ENCODE data around the gene BNC1.
A peak's percentile ranks its signal among the peaks of the same experiment; 100 is the strongest.

The BNC1 gene, protein sequence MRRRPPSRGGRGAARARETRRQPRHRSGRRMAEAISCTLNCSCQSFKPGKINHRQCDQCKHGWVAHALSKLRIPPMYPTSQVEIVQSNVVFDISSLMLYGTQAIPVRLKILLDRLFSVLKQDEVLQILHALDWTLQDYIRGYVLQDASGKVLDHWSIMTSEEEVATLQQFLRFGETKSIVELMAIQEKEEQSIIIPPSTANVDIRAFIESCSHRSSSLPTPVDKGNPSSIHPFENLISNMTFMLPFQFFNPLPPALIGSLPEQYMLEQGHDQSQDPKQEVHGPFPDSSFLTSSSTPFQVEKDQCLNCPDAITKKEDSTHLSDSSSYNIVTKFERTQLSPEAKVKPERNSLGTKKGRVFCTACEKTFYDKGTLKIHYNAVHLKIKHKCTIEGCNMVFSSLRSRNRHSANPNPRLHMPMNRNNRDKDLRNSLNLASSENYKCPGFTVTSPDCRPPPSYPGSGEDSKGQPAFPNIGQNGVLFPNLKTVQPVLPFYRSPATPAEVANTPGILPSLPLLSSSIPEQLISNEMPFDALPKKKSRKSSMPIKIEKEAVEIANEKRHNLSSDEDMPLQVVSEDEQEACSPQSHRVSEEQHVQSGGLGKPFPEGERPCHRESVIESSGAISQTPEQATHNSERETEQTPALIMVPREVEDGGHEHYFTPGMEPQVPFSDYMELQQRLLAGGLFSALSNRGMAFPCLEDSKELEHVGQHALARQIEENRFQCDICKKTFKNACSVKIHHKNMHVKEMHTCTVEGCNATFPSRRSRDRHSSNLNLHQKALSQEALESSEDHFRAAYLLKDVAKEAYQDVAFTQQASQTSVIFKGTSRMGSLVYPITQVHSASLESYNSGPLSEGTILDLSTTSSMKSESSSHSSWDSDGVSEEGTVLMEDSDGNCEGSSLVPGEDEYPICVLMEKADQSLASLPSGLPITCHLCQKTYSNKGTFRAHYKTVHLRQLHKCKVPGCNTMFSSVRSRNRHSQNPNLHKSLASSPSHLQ

DNA sequence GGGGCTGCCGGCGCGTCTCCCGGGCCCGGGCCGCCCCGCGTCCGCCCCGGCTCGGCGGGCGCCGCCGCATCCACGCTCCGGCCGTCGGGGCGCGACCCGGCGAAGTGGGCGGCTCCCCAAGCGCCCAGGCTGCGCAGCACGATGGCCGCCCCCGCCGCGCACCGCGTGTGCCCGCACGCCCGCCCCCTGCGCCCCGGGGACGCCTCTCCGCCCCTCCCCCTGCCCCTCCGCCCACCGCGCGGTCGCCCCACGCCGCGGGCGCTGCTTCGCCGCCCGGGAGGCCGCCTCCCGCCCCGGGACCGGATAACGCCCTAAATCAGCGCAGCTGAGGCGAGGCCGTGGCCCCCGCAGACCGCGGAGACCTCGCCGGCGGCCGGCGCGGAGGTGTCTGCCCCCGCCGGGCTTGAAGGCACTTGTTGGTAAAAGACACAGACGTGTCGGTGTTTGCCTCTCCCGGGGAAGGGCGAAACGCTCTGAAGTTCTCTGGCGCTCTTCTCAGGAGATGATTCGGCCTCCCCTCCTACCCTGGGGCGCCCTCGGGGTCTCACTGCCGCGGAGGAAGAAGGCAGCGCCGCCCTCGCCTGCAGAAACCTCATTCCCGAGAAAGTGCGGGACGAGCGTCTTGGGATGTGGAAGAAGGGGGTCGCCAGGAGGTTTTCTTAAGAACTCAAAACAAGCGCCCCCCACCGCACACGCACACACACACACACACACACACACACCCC, at the start of gene BNC1:
Gene BNC1 (minus strand): TSS at position 106 of the 725 bp plus-strand sequence. CDS start 36 bp downstream, at position 70.
- no peak for DNase-seq

DNA sequence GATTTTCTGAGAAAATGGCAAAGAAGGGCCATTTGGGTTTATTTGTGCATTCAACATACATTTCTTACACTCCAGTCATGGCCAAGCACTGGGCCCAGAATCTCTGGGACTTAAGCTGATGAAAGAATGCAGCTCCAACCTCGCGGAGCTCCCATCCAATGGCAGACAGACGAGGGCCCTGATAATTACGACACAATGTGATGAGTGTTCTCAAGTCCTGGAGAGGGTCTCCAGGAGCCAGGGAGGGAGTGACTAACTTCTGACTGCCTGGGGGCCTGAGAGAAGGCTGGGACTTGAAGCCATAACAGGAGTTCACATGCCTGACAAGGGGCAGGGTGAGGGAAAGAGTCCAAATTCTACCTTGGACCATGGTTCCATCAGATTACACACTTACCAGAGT, 42.6 kb upstream of the BNC1 start:
- no peak for DNase-seq

DNA sequence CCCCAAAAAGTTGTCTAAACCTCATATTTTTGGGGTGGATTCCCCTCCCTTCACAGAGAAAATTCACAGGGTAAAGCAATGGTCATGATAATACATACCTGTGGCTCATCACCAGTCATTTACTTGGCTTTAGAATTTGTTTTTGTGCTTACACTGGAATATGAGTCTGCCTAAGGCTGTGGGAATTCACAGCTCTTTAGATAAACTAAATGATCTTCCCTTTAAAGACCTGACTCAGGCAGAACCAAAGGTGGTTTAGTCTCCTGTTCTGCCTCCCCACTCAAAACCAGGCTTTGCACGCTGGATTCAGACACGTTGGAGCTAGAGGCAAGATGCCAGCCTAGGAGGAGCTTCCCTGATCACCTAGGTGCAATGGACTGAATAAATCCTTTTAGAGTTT, 40.3 kb upstream of the BNC1 start:
- DNase-seq: no peak

DNA sequence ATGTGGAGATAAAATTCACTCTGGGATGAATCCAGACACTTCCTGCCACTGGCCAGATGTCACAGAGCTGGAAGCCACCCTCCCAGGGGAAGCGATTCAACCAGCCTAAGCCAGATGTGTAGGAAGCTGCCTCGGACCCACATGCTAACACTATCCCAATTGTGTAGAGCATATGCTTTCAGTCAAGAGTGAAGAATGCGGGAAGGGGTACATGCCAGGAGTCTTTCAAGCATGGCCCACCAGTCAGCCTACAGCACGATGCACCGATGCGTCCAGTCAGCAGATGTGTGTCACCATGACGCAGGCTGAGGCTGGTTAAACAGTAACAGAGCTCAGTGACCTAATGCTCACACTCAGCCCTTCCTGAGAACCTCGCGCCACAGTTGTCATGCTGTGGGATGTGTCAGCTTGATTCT, 38.8 kb upstream of the BNC1 start:
- no peak for DNase-seq

DNA sequence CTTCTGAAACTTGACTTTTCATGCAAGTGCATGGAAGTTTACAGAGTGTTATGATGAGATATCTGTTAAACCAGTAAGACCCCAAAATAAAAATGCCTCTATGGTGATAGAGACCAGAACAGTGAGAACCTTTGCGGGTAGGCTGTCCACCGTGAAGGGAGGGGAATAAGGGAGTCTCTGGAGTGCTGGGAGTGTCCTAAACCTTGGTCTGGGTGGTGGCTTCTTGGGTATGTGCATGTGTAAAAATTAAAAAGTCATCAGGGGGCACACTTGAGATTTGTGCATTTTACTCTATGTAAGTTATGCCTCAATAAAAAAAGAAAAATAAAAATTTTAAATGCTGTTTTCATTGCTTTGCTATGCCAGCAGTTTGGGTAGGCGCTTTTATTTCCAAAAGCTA, 38.2 kb upstream of the BNC1 start:
- DNase-seq: no peak

DNA sequence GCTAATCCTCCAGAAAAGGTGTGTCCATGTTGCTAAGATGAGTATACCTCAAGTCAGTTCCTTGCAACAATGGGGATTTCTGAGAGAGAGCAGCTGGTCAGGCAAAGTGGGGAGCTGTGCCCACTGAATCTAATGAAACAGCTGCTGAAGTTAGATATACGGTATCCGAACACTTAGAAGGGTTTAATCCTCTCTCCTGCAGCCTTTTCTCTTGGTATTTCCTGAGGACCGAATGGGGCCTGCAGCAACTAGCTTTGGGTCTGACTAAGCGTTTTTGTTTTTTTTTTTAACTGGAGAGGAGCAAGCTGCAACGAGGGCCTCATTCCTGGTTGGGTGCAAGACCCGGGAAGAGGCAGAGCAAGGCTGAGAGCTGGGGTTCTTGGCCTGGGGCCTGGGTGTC, 37.6 kb upstream of the BNC1 start:
- no peak for DNase-seq

DNA sequence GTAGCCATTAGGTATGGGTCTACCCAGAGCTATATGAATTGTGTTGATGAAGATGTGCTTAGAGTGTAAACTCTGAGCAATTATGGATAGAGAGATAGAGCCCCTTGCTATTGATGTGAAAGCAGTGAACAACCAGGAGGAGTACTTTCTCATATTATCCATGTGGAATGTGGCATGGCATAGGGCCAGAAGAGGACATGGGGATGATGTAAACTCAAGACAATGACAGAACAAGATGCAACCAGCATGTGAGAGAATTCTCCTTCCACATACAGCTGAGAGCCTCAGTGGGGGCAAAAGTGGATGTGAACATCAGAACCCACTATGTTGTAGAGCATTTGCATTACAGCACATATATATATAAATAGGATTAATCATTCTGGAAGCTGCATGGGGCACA, 36.4 kb upstream of the BNC1 start:
- DNase-seq: no peak

DNA sequence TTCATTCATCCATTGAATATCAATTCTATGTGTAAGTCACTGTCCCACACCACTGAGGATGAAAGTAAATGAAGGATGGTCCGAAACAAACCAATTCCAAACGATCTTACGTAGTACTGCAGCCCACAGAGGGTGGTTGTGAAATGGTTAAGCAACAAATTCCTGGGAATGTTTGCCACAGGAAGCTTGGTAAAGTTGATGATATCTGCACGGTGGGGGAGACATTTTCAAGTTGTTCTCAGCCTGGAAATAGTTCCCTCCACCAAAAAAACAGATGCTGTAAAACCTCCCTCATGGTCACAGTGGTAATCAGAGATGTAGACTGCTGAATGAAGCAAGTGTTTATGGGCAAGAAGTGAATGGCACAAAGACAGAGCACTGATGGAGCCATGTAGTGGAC, 35.9 kb upstream of the BNC1 start:
- DNase-seq: no peak

DNA sequence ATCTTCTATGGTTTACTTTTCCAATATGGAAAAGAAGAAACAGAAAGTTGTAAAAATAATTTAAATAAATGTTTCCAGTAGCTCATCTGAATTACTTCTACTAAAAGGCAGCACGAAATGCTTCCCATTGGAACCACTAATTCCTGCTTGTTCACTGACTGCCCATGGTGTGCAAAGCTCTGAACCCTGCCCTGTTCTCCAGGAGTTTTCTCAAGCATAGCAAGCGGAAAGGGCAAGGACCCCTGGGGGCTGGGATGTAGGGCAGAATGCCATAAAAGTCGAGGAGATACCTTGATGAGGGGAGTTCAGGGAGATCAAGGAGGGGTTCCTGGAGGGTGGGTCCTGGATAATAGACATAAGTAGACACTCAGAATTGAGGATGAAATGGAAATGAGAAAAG, 35.3 kb upstream of the BNC1 start:
- no peak for DNase-seq

DNA sequence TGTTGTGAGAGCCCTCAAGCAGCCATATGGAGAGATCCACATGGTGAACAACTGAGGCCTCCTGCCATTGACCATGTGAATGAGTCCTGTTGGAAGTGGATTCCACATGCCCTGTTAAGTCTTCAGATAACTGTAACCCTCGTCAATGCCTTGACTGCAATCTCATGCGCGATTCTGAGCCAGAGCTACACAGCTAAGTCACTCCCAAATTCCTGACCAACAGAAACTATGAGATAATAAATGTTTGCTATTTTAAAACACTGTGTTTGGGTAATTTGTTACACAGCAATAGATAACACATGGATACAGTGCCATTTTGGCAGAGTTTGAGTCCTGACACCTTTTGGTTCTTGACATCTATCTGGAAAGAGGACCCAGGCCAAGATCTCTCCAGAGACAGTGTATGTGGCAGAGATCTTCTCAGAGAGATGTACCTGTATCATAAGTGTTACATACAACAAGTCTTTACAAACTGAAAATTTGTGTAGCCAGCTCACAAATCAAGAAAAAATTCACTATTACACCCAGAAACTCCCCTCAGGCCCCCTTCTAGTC, 34.5 kb upstream of the BNC1 start:
- no peak for DNase-seq

DNA sequence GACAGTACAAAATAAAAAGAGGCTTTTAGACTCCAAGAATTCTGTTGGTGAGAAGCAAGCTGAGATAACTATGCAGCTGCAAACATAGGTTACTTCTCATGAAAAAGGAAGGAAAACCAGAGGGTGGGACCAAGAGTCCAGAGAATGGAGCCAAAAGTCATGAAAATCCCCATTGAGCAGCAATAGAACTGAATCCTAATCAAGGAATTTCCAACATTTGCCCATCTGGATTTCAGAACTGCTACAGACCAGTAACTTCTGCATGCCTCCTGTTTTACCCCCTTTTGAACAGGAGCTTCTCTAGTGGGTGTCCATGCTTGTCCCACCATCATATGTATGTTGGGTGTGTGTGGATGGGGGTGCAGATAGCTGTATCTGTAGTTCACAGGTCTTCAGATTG, 33.6 kb upstream of the BNC1 start:
- no peak for DNase-seq

DNA sequence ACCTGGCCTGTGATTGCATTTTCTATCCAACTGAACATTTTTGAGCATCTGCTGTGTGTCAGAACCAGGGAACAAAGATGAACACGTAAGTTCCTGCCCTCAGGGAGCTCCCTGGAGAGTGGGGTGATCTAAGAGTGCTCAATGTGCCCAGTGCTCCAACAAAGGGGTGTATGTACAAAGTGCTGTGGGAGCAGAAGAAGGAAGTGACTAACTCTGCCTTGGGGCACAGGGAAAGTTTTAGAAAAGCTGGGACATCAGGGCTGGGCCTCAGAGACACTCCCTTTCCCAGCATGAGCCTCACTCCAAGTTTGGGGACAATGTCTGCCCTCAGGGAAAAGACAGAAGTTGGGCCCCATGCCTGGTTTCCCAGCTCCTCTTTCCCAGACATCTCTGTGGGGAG, 27.6 kb upstream of the BNC1 start:
- DNase-seq: no peak

DNA sequence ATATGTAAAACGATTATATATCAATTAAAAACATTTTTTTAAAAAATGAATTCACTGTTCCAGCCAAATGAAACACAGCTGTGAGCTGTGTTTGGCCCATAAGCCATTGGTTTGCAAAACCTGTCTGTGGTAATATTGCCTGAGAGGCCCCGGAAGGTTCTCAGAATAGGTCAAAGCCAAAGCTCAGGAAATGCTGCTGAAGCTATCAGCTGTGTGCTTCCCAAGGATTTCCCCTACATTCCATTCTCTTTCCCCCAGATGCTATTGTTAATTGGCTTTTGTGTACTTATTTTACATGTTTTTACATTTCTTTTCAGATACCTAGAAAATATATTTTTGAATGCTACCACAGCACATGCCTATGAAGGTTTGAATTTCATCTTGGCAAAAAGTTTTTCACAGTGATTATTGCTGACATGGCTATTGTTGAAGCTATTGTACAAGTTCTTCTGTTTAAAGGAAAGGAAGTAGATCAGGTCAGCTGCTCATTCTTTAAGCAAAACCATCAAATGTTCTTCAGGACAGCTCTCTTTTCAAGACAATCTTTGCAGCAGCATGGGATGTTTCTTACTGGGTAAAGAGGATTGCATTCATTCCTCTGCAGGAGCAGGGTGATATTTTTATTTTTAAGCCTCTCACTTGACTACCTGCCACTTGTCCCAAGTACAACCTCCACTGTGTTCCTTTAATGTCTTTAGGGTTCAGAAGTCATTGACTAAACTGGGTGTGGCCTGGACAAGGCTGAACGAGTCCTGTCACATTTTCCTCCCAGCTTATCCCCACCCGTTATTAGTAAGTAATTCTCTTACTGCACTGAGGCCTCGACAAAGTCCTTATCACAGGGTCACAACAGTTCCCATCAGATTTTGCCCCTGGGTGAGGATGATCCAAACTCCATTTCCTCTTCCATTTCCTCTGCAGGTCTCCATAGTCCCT, 26.3 kb upstream of the BNC1 start:
- no peak for DNase-seq

DNA sequence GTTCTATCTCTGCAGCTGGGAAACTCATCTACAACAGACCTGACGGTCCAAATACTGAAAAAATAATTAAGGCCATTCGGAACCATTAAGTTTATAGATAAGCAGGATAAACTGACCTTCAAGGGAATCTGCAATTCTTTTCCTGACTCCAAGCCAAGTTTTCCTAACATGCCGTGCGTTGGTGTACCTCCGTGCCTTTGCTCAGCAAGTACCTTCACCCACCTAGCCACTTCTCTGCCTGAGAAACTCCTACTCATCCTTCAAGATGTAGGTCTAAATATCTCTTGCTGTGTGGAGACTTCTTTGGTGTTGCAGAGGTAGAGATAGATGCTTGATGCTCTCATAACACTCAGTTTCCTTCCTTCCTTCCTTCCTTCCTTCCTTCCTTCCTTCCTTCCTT, 24.2 kb upstream of the BNC1 start:
- no peak for DNase-seq

DNA sequence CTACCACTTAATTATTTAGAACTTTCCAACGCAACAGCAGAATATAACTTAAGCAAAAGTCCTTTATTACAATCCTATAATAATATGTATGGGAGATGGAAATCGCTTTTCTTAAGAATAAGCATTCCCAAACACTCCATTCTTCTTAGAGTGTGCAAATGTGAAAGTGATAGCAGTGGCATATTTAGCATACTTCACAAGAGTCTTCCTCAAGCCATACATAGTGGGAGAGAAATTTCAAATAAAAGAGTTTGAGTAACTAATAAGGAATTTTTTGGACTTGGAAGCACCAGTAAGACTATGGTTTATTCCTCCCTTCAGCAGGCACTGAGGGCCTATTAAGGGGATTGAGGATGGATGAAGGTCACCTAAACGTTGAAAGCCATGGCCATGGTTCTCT, 22.1 kb upstream of the BNC1 start:
- no peak for DNase-seq

DNA sequence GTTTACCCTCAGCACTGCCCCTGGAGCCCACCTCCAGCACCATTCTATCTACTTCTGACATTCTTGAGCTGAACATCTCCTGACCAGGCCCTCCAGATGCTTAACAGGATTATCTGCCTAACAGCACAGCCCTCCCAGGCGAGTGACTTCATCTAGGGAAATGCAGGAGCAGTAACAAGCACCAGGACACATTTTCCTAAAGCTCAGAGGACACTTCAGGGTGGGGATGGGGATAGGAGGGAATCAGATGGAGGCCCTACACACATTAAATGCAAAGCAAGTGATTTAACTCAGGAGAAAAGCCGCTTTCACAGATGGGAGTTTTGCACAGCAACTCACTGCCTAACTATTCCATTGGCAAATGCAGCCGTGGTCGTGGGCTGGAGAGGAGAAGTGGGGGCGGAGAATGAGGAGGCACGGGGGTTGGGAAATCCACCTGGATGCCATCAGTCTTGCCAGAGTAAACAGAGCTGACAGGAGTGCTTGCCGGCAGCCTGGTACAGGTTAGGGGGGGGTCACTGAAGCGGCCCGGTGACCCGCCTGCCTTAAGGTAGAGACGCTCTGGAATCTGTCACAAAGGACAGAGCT, 21.3 kb upstream of the BNC1 start:
- peak; percentile 59 for DNase-seq

DNA sequence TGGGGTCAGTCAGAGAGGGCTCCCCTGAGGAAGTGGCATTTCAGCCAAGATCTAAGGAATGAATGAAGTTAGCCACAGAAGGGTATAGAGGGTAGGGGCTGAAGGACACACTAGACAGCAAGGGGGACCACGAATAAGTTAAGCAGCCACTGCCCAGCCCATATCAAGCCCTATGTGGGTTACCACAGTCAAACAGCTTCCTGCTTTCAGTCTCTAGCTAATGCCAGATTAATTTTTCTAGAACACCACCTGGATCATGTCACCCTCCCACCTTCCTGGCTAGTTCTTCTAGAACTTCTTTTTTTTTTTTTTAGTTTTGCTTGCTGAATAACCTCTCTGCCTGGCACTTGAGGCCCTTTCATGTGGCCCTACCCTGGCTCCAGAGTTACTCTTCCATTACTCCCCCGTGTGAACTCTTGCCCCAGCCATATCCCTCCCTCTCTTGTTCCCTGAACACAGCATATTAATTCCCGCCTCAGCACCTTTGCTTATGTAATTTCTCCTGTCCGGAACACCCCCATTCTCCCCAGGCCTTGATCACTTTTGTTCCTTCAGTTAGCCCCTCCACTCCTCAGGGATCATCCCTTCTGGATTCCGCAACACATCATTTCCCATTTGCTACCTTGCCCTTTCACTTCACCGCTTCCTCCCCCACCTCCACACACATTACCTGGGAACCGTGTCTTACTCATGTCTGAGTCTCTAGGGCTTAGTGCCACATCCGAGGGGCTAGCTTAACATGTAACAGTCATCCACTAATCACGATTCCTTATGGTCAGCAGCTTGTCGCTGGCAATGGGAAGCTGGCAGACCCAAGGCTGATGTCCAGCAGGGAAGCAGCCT, 20.6 kb upstream of the BNC1 start:
- no peak for DNase-seq

DNA sequence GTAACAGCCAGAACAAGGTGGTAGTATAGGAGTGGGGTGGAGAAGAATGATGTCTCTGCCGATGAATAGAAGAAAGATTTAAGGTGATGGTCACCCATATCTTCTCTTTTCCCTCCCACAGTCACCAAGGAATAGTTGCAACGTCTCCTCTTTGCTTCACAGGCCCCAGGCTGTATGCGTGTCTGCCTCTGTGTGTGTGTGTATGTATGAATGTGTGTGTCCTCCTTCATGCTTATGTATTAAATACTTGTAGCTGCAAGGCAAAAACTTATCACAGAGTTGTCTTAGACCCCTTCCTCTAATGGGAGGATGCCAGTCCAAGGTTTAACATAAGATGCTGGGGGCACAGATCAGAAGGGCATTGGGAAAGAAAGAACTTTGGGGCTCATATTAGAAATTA, 19.1 kb upstream of the BNC1 start:
- DNase-seq: no peak

DNA sequence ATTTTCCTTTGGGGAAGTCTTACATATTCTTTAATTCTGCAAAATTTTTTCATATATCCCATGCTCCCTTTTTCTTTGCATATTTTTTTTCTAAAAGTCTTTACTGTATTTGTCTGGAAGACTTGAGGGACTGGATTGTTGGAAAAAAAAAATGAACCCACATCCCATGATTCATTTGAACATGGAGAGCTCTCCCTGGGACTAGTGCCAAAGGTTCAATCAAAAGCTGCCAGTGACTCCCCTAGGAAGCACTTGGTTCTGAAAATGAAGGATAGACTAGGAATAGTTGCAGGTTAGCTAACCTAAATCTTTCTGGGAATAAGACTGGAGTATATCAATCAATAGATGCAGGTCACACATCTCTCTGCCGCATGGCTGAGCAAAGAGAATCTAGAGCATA, 16.4 kb upstream of the BNC1 start:
- no peak for DNase-seq

DNA sequence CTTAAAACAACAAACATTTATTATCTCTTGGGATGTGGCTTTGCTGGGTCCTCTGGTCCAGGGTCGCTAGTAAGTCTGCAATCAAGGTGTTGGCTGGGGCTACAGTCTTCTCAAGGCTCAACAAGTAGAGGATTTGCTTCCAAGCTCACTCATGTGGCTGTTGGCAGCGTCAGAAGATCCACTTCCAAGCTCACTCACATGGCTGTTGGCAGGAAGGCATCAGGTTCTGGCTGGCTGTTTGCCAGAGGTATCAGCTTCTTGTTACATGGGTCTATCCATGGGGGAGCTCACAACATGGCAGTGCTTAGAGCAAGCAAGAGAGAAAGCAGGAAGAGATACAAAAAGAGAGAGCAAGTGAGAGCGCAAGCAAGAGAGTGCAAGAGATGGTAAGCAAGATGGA, 15.0 kb upstream of the BNC1 start:
- DNase-seq: no peak

Data from NCI-H526 treated with DMSO at 0.1 percent for 48 hours (cell line).